CD14-positive monocyte (primary cell): ENCODE results near the gene ZFYVE28. TPM values are rescaled to one million over a fixed set of nuclear protein-coding genes. Genes with fewer than 3 reads are reported as not detected.

Experiments used
- DNase-seq, 3 donors: peaks; one replicate each; pipeline ENCODE4 v3.0.0-alpha.2; 2011 to 2022
- H2AFZ ChIP-seq: 2 replicates; pipeline ENCODE4 v1.6.0; 2012; ENCODE audit warnings: mild to moderate bottlenecking, low read depth, low read length, inconsistent platforms; ENCODE audit not compliant: insufficient read depth, poor library complexity, severe bottlenecking
- H3K27ac ChIP-seq, 2 donors: 1 replicate in 1 of 2; 2 replicates in 1 of 2; pipeline ENCODE4 v1.5.1; 2012 to 2013; ENCODE audit warnings: low read length in 2 of 2, control low read depth in 1 of 2, inconsistent platforms in 1 of 2, low read depth in 1 of 2, mild to moderate bottlenecking in 1 of 2
- H3K27me3 ChIP-seq, 2 donors: one replicate each; pipeline versions ENCODE4 v1.6.0 to v1.6.1; 2011 to 2013; ENCODE audit warnings: low read length in 2 of 2; ENCODE audit not compliant: control insufficient read depth in 2 of 2, insufficient read depth in 2 of 2
- H3K36me3 ChIP-seq, 2 donors: replicated peaks in 1 of 2; 1 replicate in 1 of 2; 2 replicates in 1 of 2; pipeline versions ENCODE4 v1.5.1 to v1.6.1; 2012 to 2013; ENCODE audit warnings: low read length in 2 of 2, control low read depth in 1 of 2, inconsistent platforms in 1 of 2, mild to moderate bottlenecking in 1 of 2; ENCODE audit not compliant: insufficient read depth in 2 of 2, control insufficient read depth in 1 of 2
- H3K4me1 ChIP-seq, 2 donors: 1 replicate in 1 of 2; 2 replicates in 1 of 2; pipeline versions ENCODE4 v1.5.1 to v1.6.1; 2012 to 2013; ENCODE audit warnings: low read length in 2 of 2, control low read depth in 1 of 2, inconsistent platforms in 1 of 2, mild to moderate bottlenecking in 1 of 2, moderate library complexity in 1 of 2; ENCODE audit not compliant: insufficient read depth in 2 of 2, control insufficient read depth in 1 of 2
- H3K4me2 ChIP-seq: replicated peaks from 2 replicates; pipeline ENCODE3; 2012; ENCODE audit warnings: low read length, moderate library complexity, mild to moderate bottlenecking; ENCODE audit not compliant: poor library complexity, severe bottlenecking; ENCODE audit errors: extremely low read depth
- H3K4me3 ChIP-seq, 3 experiments: fragments of 200-600 bp in 1 of 3; sonication (generic) in 1 of 3; replicated peaks in 1 of 3; 1 replicate in 2 of 3; 2 replicates in 1 of 3; pipeline ENCODE4 v1.5.1; 2011 to 2013; ENCODE audit warnings: low read length in 3 of 3, mild to moderate bottlenecking in 3 of 3, control low read depth in 2 of 3, low read depth in 2 of 3, inconsistent platforms in 1 of 3, moderate library complexity in 1 of 3
- H3K79me2 ChIP-seq: 2 replicates; pipeline ENCODE4 v1.6.0; 2012; ENCODE audit warnings: mild to moderate bottlenecking, control low read depth, inconsistent platforms, low read length, moderate library complexity; ENCODE audit not compliant: insufficient read depth
- H3K9ac ChIP-seq: 2 replicates; pipeline ENCODE4 v1.6.0; 2017; ENCODE audit warnings: low read length, mild to moderate bottlenecking; ENCODE audit not compliant: insufficient read depth, poor library complexity, severe bottlenecking
- H3K9me3 ChIP-seq, 2 donors: replicated peaks in 1 of 2; 1 replicate in 1 of 2; 2 replicates in 1 of 2; pipeline versions ENCODE4 v1.5.1 to v1.6.1; 2012 to 2013; ENCODE audit warnings: low read length in 2 of 2, control low read depth in 1 of 2; ENCODE audit not compliant: control insufficient read depth in 1 of 2, insufficient read depth in 1 of 2
- H4K20me1 ChIP-seq: 2 replicates; pipeline ENCODE4 v1.6.0; 2012; ENCODE audit warnings: mild to moderate bottlenecking, low read length, control low read depth, moderate library complexity; ENCODE audit not compliant: insufficient read depth
- H3K27ac Mint-ChIP-seq, 7 donors: one replicate each; pipeline ENCODE4 v1.8.0; 2020; ENCODE audit warnings: mild to moderate bottlenecking in 7 of 7, mixed read lengths in 7 of 7, moderate library complexity in 6 of 7, inconsistent platforms in 2 of 7
- H3K27me3 Mint-ChIP-seq, 3 donors: one replicate each; pipeline ENCODE4 v1.8.0; 2021 to 2022; ENCODE audit warnings: low read depth in 3 of 3, mild to moderate bottlenecking in 3 of 3, mixed read lengths in 3 of 3, moderate library complexity in 3 of 3, inconsistent platforms in 1 of 3
- H3K36me3 Mint-ChIP-seq, 2 donors: one replicate each; pipeline ENCODE4 v1.8.0; 2020; ENCODE audit warnings: mixed read lengths in 2 of 2, inconsistent platforms in 1 of 2, mild to moderate bottlenecking in 1 of 2
- H3K4me1 Mint-ChIP-seq: one replicate; pipeline ENCODE4 v1.8.0; 2020; ENCODE audit warnings: mild to moderate bottlenecking, mixed read lengths
- H3K4me3 Mint-ChIP-seq, 2 donors: one replicate each; pipeline ENCODE4 v1.8.0; 2020; ENCODE audit warnings: mild to moderate bottlenecking in 2 of 2, mixed read lengths in 2 of 2, moderate library complexity in 1 of 2
- H3K9me3 Mint-ChIP-seq, 7 donors: one replicate each; pipeline ENCODE4 v1.8.0; 2020 to 2022; ENCODE audit warnings: mixed read lengths in 7 of 7, mild to moderate bottlenecking in 6 of 7, moderate library complexity in 6 of 7, inconsistent platforms in 2 of 7
- WGBS: methylation state at CpG from one replicate; pipeline ENCODE4 v1.1.5; 2013; ENCODE audit warnings: missing lambda C conversion rate; ENCODE audit not compliant: insufficient coverage; 5-methylcytosine and 5-hydroxymethylcytosine counted together
- intact Hi-C, 2 donors: fragments of 100-400 bp; cut with micrococcal nuclease; formaldehyde crosslinking; loops; one replicate each; pipeline versions ENCODE4 v1.15.0 to v1.15.1; 2023
- polyA plus RNA-seq, 3 donors: library from polyadenylated mRNA; depleted of rRNA in 1 of 3; unstranded in 2 of 3; stranded (reverse) in 1 of 3; fragments of 300-500 nt in 2 of 3; fragments of >200 nt in 1 of 3; fragmentation: Illumina TruSeq in 2 of 3; gene quantifications; 1 replicate in 2 of 3; 2 replicates in 1 of 3; pipeline ENCODE4 v1.2.3, GENCODE V29; 2012 to 2021
- TF ChIP-seq, protein P1 (sequence below): fragments of 200-600 bp; IDR thresholded peaks from one replicate; pipeline ENCODE4 v1.8.0; 2022; ENCODE audit warnings: antibody characterized with exemption, mild to moderate bottlenecking

ZFYVE28 gene
- polyA plus RNA-seq, 3 donors: 1.0 to 4.4 (median 1.1) TPM

DNA sequence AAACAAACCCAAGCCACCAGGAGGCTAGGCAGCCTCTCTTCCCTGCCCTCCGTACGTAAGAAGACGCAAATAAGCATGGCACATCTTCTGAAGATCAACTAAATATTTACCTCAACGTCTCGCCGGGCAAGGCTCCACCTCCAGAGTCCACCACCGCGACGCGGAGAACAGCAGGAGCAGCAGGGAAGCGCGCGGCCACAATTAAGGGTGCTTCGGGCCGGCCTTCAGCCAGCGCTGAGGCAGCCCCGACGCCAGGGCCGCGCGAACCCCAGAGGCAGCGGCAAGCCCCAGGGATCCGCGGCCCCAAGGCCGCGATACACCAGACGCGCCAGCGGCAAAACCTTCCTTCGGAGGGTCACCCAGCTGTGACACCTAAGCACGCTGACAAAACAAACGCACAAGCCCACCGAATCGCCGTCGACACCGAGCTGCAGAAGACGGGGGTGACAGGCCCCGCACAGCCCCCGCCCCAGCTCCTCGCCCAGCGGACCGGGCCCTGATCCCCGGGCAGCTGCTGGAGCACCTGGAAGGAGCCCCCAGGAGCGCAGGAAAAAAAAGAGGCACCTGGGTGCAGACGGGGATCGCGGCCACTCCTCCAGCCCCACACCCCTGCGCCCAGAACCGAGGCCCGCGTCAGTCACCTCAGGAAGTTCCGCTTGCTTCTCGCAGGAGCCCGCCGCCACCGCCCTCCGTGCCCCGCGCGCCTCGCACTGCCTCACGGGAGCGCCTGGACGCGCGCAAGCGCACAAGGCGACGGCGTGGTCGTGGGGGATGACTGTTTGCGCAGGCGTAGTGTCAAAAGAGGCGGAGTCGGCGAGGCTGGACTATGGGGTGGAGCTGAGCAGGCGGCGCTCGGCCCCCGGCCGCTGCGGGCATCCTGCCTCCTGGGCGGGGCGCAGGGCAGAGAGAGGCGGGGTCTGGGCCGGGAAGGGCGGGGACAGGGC, 176.8 kb downstream of the ZFYVE28 start, which contains the start of the genes HAUS3 and POLN:
Gene HAUS3, minus strand, starts transcription at position 712 of the 944 bp plus-strand sequence. CDS start 1,175 bp downstream, outside the sequence.
Gene POLN, minus strand, starts transcription at position 712 of the 944 bp plus-strand sequence. CDS start 12,890 bp downstream, outside the sequence.
- peaks cover 40 to 61% of the 10 kb centered on the region in 2 donors for H3K4me1 ChIP-seq
- peaks cover 38% of the 10 kb centered on the region for H4K20me1 ChIP-seq

More for the DNA sequence above, 176.8 kb downstream of the ZFYVE28 start, which contains the start of the genes HAUS3 and POLN:
- H3K36me3 Mint-ChIP-seq: peaks cover 8 to 19% of the 10 kb centered on the region in 2 donors
- Histone ChIP-seq H3K36me3 (peaks cover 0 to 6% of the 10 kb centered on the region in 2 donors), H2AFZ (peak within 1 kb of the TSS; percentile 89), H3K79me2 (peaks cover 50% of the 10 kb centered on the region), H3K27ac (peak within 1 kb of the TSS; percentile 43 to 86), H3K4me2 (peak within 1 kb of the TSS; percentile 76), H3K4me3 (peak within 1 kb of the TSS; percentile 61 to 93 (median 86)), H3K27me3 (no peaks in the 10 kb centered on the region), H3K9ac (peak within 1 kb of the TSS; percentile 88), H3K9me3 (no peaks in the 10 kb centered on the region)
- DNase-seq: peak; percentile 98 to 99 (median 98)
- intact Hi-C loops: loop anchor here (2.0 to 10.0 kb wide), 7 partner anchors 21 to 667 kb away; partner anchors contain the start of genes FAM193A (in 2 of the 2), RNF4 (in 2 of the 2), MXD4 (in 1 of the 2) and TNIP2 (in 1 of the 2)
- H3K4me1 Mint-ChIP-seq: peaks cover 60% of the 10 kb centered on the region
- no peaks in the 10 kb centered on the region for H3K9me3 Mint-ChIP-seq
- WGBS: under 1% methylated on average over 87 of the region's 88 CpGs
- H3K4me3 Mint-ChIP-seq: peak within 1 kb of the TSS; percentile 88 to 95
- TF ChIP-seq, protein P1, sequence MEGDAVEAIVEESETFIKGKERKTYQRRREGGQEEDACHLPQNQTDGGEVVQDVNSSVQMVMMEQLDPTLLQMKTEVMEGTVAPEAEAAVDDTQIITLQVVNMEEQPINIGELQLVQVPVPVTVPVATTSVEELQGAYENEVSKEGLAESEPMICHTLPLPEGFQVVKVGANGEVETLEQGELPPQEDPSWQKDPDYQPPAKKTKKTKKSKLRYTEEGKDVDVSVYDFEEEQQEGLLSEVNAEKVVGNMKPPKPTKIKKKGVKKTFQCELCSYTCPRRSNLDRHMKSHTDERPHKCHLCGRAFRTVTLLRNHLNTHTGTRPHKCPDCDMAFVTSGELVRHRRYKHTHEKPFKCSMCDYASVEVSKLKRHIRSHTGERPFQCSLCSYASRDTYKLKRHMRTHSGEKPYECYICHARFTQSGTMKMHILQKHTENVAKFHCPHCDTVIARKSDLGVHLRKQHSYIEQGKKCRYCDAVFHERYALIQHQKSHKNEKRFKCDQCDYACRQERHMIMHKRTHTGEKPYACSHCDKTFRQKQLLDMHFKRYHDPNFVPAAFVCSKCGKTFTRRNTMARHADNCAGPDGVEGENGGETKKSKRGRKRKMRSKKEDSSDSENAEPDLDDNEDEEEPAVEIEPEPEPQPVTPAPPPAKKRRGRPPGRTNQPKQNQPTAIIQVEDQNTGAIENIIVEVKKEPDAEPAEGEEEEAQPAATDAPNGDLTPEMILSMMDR: no peak
- no peaks in the 10 kb centered on the region for H3K27me3 Mint-ChIP-seq
- peak within 1 kb of the TSS; percentile 86 to 94 (median 91) for H3K27ac Mint-ChIP-seq
